Measurements from ENCODE around the gene UROC1.
"Not testable (repeated sequence)": the region's sequence is repeated elsewhere in the genome, so short reads cannot be mapped to it uniquely, and the experiment has no call there.

The UROC1 gene

DNA sequence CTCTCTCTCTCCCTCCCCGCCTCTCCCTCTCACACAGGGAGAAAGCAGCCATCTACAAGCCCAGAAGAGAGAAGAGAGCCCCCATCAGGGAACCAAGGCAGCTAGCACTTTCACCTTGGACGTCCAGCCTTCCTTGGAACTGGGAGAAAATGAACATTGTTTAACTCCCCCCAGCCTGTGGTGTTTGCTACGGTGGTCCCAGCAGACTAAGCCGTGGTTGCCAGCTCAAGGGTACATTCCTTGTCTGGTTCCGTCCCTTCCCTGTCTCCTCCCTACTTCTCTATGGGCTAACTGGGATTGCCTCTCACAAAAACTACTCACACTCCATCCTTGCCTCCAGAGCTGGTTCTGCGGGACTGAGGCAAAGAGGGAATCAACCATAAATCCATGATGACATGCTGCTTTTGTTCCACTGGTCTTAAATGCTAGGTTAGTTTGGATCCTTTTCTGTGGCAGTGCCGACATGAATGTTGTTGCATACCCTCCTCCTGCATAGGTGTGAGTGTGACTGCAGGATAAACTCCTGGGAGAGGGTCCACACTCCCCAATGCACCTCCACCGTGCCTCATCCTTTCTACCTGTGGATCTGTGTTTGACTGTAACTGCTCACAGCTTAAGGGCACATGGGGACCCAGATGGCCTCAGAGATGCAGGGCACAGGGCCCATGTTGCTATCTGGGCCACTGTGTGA, 29.1 kb upstream of the UROC1 start:
- DNase-seq, result no peak

DNA sequence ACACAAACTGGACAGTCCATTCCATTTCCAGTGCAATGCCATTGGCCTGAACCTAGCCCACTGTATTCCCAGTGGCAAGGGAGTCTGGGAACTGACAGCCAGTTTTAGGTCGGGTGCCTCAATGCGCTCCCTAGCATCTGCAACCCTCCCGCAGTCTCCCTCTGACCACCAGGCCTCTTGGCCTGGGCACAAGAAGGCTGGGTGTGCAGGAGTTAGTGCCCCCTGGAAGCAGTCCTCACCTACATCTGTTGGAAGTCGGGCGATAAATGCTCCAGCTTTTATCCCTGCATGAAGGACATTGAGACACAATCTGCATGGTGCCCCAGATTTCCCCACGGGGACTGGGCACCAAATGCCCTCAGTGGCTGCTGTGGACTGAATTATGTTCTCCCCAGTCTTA, 28.4 kb upstream of the UROC1 start:
- no peak for DNase-seq

DNA sequence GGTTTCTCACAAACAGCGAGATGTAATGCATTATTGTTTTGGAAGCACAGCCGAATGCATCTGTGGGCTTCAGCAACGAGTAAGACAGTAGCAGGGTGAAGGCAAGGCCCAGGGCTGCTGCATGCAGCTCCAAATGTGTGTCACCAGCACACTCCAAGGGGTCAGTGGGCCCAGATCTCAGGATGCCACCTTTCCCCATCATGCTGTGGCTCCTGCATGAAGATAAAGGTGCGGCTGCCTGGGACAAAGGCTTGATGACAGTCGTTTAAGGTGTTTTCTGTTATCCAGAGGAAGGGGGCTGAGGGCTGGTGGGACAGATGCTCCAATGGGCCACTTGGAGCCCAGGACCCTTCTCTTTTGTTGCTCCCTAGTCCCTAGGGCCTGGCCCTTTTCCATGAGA, 28.0 kb upstream of the UROC1 start:
- no peak for DNase-seq

DNA sequence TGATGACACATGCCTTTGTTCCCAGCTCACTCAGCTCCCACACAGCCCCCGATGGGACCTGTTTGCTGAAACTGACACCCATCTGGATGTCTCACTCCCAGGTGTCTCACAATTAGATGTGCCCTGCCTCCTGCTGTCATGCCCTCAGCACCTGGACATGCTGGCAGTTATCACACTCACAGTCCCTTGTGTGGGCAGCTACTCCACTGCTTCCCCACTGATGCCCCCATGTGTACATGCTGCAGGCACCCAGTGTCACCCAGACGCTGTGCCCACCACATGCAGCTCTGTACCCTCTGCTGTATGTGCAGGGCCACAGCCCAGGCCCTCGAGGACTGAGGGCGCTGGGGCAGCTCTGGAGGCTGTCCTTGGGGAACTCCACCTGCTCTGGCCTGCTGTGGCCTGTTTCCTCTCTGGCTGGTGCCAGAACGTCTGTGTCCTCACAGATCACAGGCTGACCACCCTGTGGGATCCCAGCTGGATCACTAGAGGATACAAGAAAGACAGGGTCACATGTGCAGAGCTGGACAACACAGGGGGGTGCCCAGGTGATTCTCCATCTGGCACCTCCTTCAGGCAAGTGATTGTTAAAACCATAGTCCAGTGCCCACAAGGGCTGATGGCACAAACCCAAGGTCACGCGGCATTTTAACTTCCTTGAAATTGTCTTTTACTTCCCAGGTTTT, 27.2 kb upstream of the UROC1 start:
- DNase-seq, result no peak

DNA sequence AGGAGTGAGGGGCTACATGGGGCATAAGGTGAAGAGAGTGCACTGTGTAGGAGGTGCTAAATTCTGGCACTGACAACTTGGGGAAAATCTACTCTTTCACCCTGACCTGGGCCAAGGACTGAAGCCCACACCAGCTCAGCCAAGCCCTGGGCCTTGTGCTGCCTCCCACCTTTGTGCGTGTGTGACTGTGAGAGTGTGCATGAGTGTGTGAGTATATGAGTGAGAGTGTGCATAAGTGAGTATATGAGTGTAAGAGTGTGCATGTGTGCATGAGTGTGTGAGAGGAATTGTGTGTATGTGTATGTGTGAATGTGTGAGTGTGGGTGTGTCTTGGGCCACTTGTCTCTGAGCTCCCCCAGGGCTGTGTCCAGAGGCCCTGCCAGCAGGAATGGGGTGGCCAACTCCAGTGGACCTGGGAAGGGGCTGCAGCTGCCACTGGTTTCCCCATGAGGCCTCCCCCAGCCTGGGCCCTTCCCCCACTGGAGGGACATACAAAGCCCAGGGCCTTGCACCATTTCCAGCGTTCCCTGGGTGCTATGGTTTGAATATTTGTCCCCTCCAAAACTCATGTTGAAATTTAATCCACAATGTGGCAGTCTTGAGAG, 26.0 kb upstream of the UROC1 start:
- DNase-seq, result no peak

DNA sequence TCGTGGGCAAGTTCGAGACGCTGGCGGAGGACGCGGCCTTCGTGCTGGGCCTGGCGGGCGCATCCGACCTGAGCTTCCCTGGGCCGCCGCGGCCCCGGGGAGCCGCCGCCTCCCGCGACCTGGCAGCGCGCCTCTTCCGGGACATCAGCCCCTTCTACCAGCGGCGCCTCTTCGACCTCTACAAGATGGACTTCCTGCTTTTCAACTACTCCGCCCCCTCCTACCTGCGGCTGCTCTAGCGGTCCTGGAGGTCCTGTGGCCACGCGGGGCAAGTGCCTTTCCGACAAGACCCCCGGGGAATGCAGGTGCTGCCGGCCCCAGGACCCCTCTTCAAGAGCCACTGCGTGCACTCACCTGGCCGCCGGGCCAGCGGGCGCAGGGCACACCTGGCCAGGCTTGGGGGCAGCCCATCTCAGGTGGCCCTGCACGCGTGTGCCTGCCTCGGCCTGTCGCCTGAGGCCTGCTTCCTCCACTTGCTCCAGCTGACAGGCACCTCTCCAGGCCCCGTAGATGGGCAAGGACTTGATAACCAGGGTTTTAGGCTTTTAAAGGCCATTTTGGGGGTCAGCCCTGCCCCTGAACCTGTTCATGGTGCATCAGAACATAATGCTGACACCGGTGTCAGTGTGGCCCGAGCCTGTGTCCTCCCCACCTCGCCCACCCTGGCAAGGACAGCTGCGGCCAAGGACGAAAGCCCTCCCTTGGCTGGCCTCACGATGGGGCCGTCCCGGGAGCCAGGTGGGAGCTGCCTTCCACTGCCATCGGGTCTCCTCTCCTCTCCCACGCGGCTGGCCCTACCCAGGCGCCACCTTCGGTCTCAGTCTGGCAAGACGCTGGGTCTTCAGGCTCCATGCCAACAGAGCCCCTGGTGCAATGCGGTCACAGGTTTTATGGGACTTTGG, 25.0 kb upstream of the UROC1 start:
- DNase-seq, result no peak

DNA sequence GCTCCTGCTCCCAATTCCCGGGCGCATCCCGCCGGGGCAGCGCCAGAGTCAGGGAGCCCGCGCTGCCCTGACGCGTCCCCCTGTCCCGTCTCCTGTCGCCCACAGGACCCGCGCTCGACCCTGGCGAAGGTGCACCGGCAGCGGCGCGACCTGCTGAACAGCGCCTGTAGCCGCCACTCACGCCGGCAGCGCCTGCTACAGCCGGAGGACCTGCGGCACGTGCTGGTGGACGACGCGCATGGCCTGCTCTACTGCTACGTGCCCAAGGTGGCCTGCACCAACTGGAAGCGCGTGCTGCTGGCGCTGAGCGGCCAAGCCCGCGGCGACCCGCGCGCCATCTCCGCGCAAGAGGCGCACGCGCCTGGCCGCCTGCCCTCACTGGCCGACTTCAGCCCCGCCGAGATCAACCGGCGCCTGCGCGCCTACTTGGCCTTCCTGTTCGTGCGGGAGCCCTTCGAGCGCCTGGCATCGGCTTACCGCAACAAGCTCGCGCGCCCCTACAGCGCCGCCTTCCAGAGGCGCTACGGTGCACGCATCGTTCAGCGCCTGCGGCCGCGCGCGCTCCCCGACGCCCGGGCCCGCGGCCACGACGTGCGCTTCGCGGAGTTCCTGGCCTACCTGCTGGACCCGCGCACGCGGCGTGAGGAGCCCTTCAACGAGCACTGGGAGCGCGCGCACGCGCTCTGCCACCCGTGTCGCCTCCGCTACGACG, 24.2 kb upstream of the UROC1 start:
- DNase-seq, result no peak

DNA sequence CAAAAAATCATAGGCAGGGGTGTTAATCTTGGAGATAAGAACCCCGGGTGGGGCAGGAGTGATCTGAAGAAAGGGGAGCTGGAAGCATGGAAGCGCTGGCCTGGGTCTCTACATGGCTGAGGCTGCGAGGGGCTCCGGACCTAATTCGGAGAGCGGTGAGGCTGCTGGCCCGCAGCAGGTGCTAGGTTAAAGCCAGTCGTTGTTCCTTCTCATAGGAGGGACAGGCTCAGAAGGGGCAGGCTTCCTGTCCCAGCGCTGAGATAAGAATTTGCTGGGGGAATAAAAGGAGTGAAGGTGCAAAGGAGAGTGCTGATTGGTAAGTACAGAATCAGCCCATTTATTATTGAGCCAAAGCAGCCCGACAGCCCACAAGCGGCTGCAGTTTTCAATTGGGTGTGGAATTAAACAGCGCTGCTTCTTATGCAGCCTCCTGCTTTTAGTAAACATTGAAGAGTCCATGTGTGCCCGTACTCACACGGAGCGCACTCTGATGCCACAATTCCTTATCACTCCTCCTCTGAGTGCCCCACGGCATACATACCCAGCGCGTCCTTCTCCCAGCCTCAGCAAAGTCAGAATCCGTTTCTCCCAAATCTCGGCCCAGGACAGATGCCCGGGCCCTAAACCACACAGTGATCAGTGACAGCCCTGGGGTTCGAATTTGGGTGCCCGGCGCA, 23.5 kb upstream of the UROC1 start:
- no peak for DNase-seq

DNA sequence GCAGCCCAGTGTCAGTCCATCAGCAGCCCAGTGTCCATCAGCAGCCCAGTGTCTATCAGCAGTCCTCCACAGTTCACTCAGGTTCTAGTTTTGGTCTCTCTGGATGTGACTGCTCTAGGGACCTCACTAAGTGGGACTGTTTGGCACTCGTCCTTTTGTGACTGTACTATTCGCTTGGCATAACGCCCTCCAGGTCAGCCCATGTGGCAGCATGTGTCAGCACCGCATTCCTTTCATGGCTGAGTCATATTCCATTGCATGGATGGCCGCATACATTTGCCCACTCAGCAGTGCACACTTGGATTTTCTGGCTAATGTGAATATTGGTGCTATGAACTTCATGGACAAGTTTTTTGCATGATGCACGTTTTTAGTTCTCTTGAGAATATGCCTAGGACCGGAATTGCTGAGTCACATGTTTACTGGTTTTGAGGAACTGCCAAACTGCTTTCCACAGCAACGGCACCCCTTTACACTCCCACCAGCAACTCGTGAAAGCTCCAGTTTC, 22.8 kb upstream of the UROC1 start:
- no peak for DNase-seq

DNA sequence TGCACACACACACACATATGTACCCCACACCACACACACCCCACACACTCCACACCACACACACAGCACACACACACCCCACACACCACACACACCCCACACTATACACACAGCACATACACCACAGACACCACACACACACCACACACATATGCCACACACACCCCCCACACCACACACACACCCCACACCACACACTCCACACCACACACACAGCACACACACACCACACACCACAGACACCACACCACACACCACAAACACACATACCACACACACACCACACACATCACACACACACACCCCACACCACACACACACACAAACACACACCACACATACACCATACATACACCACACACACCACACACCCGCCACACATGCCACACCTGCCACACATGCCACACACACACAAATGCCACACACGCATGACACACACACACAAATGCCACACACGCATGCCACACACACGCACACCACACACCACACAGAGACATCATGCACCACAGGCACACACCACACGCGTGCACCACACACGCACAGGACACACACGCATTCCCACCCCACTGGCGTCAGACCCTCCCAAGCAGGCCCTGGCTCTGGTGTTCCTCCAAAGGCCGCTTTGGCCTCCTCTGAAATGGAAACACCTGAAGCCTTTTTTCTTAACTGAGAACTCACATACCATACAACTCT, 22.1 kb upstream of the UROC1 start:
- DNase-seq, result no peak

DNA sequence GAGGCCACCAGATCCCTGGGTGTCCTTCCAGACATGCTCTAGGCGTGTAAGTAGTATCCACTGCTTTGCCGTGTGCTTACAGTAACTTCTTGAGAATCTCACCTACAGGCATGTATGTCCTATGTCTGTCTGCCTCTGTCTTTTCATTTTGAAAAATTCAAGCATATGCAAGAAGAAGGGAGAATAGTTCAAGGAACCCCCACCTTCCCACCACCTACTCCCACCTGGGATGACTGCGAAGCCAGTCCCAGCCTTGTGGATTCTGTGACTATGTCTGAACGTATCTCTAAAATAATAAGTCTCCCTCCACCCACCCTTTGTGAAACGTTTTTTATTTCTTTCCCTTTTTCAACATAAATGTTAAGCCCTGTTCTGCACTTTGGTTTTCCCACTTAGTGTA, 21.4 kb upstream of the UROC1 start:
- DNase-seq, result no peak

DNA sequence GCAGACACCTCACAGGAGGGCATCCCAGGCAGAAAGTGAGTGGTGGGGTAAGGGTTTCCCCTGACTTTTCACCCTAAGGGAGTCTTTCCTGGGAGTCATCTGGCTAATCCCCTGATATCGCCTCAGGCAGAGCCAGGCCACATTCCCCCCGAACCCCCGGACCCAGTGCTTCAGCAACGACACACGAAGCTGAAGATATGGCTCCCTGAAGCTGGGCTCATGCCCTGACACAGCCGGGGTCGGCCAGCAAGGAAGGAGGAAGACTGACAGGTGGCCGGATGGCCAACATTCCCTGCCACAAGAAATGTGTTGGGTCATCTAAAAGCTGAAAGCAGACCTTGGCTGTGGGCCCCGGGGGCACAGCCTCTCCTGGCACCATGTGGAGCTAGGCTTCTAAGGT, 20.7 kb upstream of the UROC1 start:
- DNase-seq, result no peak

DNA sequence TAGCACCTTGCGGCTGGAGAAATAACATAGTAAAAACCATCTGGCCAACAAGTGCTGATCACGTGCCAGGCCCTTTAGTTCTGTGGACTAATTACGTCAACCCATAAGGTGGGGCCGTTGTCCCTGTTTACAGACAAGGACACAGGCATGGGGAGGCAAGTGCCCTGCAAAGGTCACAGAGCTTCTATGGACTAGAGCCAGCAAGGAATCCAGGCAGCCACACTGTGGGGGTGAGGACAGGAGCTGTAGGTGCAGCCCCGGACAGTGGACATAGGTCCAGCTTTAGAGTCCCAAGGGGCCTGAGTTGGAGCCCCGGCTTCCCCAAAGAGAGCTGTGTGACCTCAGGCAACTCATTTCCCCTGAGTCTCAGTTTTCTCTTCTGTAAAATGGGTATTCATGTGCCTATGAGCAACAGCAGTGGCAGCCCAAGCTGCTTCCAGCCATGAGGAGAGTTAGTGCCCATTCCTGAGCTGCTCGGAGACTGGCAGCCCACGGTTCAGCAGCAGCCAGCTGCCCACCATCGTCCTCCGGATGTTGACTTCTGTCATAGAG, 20.2 kb upstream of the UROC1 start:
- DNase-seq, result no peak

DNA sequence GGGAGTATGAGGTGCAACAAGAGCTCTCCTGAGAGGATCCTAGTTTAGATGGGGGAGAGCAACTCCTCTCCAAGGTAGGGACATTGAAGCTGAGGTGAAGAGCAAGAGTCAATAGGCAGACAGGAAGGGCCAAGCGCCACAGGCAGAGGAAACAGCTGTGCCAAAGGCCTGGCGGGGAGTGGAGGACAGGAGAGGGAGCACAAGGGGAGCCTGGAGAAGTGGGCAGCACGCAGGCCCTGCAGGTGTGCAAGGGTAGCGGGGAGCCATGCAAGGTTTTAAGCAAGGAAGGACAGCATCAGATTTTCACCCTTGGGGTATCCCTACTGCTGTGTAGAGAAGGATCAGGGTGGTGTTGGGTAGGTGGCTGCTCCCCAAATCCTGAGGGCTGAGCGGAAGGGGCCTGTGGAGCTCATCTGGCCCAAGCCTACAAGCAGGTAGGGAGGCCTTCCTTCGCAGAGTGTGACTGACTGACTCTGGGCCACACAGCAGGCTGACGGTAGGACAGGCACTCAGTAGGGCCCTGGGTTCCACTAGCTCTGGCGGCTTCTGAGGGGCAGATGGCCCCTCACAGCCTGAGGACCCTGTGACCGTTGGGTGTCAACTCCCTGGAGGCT, 19.6 kb upstream of the UROC1 start:
- DNase-seq, result no peak

DNA sequence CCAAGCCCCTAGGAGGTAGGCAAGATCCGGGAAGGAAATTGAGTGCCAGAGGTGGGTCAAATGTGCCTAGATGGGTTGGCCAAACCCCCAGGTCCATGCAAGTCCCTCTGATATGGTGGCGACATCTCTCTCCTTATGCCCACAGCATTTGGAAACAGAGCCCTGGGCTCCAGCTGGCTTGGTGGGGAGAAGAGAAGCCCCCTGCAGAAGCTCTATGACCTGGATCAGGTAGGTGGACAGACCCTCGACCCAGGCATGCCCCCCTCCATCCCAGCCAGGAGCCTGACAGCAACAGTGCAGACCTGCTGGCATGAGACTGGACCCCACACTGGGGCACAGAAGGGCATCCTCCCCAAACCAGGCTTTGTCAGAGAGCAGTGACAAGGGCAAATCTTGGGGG, 18.6 kb upstream of the UROC1 start:
- DNase-seq, result no peak

DNA sequence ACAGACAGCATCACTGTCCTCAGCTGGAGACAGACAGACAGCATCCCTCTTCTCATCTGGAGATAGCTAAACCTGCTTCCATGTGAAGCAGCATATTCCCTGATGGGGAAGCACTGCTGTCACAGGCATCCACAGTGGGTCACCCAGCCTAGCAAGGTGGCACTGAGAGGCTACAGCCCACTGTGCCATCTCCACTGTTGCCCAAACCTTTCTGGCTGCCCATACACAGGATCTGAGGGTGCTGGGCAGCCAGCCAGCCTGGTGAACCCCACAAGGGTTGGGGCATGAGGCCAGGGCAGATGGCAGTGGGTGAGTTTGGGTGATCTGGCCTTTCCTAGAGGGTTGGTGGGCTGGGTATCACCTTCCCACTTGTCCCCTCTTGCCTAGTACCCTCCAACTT, 18.1 kb upstream of the UROC1 start:
- DNase-seq, result no peak

DNA sequence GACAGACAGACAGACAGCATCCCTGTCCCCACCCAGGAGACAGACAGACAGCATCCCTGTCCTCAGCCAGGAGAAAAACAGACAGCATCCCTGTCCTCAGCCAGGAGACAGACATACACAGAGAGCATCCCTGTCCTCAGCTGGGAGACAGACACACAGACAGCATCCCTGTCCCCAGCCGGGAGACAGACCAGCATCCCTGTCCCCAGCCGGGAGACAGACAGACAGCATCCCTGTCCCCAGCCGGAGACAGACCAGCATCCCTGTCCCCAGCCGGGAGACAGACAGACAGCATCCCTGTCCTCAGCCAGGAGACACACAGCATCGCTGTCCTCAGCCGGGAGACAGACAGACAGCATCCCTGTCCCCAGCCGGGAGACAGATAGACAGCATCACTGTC, 17.1 kb upstream of the UROC1 start:
- DNase-seq, result not testable (repeated sequence)

DNA sequence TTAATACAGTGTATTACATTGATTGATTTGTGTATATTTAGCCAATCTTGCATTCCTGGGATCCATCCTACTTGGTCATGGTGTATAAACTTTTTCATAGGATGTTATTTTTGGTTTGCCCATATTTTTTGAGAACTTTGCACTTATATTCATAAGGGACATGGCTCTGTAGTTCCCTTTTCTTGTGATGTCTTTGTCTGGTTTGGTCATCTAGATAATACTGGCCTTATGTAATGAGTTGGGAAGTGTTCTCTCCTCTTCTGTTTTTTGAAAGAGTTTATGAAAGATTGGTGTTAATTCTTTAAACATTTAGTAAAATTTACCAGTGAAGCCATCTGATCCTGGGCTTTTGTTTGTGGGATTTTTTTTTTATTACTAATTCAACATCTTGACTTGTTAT, 15.9 kb upstream of the UROC1 start:
- no peak for DNase-seq

DNA sequence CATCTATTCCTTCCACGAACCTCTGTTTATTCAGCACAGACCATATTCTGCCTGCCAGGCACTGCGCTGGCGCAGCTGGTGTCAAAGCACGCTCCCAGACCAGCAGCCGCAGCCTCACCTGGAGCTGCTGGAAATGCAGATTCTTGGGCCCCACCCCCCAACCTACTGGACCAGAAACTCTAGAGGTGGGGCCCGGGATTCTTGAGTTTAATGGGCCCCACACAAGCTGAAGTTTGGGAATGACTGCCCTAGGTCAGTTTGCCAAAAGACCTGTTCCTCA, 13.4 kb upstream of the UROC1 start:
- no peak for DNase-seq

DNA sequence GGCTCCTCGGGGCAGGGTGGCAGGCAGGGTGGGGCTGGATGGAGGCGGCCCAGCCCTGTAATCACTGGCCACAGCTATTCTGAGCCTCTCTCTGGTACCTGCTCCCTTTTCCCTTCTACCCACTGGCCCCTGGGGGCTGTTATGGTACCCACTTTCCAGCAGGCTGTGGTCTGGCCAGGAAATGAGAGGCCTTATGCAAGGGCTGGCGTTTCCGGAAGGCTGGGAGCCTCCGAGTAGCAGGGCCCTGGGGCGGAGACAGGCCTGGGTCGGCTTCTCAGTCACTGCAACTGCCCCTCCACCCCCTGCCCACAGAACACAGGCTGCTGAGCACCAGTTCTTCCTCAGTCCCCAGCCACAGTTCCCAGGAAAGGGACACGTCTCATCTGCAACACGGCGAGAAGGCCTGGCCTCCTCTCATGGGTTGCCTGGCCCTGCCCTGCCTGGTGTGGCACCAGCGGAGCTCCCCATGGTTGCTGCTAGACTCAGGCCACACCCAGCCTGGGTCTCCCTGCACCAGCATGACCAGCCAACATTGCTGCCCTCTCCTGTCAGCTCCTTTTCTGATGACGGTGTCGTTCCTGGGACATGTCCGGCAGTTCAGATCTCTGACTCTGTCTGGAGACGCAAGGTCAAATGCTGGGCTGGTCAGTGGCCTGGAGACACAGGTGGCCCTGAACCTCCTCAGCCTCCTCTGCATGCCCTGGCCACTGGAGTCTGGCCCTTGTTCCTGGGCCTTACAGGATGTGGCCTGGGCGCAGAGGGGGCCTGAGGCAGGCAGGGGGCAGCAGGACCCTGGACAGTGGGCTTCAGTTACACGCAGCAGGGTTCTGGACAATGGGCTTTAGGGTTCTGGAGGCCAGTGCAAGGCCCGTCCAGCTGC, 12.8 kb upstream of the UROC1 start:
- no peak for DNase-seq

Measured in NCI-H1694 (cell line).